Smooth muscle cell (in vitro differentiated cells): ENCODE results near the gene OXER1. TPM values are rescaled to one million over a fixed set of nuclear protein-coding genes. Genes with fewer than 3 reads are reported as not detected.

ENCODE experiments used
- DNase-seq: peaks from one replicate; lab custom pipeline; 2025; ENCODE audit not compliant: unreplicated experiment; lab: John Stamatoyannopoulos, UW
- H2AFZ ChIP-seq: fragments of 200-600 bp; sonication (generic); 2 replicates; pipeline ENCODE4 v1.6.0; 2016; ENCODE audit warnings: antibody characterized with exemption, low read depth, mild to moderate bottlenecking
- H3F3A ChIP-seq: fragments of 200-600 bp; sonication (generic); 2 replicates; pipeline ENCODE4 v1.6.0; 2017; ENCODE audit warnings: antibody characterized with exemption, low read depth
- H3K27ac ChIP-seq: fragments of 200-600 bp; sonication (generic); 2 replicates; pipeline ENCODE4 v1.5.1; 2016; ENCODE audit warnings: low read depth, mild to moderate bottlenecking
- H3K27me3 ChIP-seq: fragments of 200-600 bp; sonication (generic); 2 replicates; pipeline ENCODE4 v1.6.1; 2016; ENCODE audit warnings: low read depth, mild to moderate bottlenecking
- H3K36me3 ChIP-seq: fragments of 200-600 bp; sonication (generic); 2 replicates; pipeline ENCODE4 v1.5.1; 2016; ENCODE audit warnings: low read depth
- H3K4me1 ChIP-seq: fragments of 200-600 bp; sonication (generic); 2 replicates; pipeline ENCODE4 v1.5.1; 2016; ENCODE audit warnings: low read depth
- H3K4me2 ChIP-seq: fragments of 200-600 bp; sonication (generic); 2 replicates; pipeline ENCODE4 v1.6.0; 2016; ENCODE audit warnings: mild to moderate bottlenecking
- H3K4me3 ChIP-seq: fragments of 200-600 bp; sonication (generic); 2 replicates; pipeline ENCODE4 v1.5.1; 2016; ENCODE audit warnings: mild to moderate bottlenecking
- H3K79me2 ChIP-seq: fragments of 200-600 bp; sonication (generic); 2 replicates; pipeline ENCODE4 v1.6.0; 2016; ENCODE audit warnings: low read depth, mild to moderate bottlenecking
- H3K9ac ChIP-seq: fragments of 200-600 bp; sonication (generic); 2 replicates; pipeline ENCODE4 v1.6.0; 2016; ENCODE audit warnings: low read depth
- H3K9me3 ChIP-seq: fragments of 200-600 bp; sonication (generic); replicated peaks from 2 replicates; pipeline ENCODE4 v1.5.1; 2016; ENCODE audit warnings: low read depth
- H4K20me1 ChIP-seq: fragments of 200-600 bp; sonication (generic); 2 replicates; pipeline ENCODE4 v1.6.0; 2016; ENCODE audit warnings: low read depth
- CTCF ChIP-seq: fragments of 200-600 bp; sonication (generic); IDR thresholded peaks from 2 replicates; pipeline ENCODE4 v1.5.1; 2017; ENCODE audit warnings: borderline replicate concordance, mild to moderate bottlenecking, antibody characterized with exemption; ENCODE audit not compliant: insufficient read depth, poor library complexity, severe bottlenecking
- WGBS: methylation state at CpG from one replicate; pipeline ENCODE4 v1.1.7; 2016; ENCODE audit warnings: low lambda C conversion rate; 5-methylcytosine and 5-hydroxymethylcytosine counted together
- polyA plus RNA-seq: library from polyadenylated mRNA; unstranded; fragments of >200 nt; fragmentation: Nextera tagmentation; extraction: Ambion mirVana; gene quantifications from 2 replicates; pipeline ENCODE4 v1.2.1, GENCODE V29; 2016
- total RNA-seq: library from RNA; depleted of rRNA; stranded (reverse); fragments of >200 nt; gene quantifications from 2 replicates; pipeline ENCODE4 v1.2.3, GENCODE V29; 2014

OXER1 gene
- total and polyA plus RNA-seq, 2 experiments from 2014 or later: 2.2 TPM; not detected in 1

DNA sequence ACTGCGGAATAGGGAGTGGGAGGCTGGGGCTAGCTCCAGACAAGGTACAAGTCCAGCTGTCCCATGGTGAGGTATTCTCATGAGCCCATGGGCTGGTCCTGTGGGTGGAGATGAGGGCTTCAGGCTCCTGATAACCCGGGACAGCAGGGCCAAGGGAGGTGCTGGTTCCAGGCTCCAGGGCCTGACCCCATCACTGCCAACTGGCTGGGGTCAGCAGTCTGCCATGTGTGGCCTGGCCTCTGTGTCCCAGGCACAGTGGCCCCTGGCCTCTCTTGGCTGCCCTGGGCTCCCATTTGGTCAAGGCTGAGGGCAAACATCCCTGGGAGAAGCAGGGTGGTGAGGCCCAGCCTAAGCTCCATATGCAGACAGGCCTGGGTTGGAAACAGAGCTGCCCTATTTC is 966 bp upstream of the OXER1 start:
- no peaks in the 10 kb centered on the region for H3F3A ChIP-seq
- no peak for DNase-seq
- no peaks in the 10 kb centered on the region for H3K4me1 ChIP-seq
- H3K27me3 ChIP-seq: no peaks in the 10 kb centered on the region
- H3K4me2 ChIP-seq: no peak overlapping the region
- H4K20me1 ChIP-seq: no peaks in the 10 kb centered on the region
- TF ChIP-seq CTCF: no peak
- no peak overlapping the region for H3K27ac ChIP-seq
- WGBS: 100% methylated on average over 2 of the region's 2 CpGs
- H3K9ac ChIP-seq: no peak overlapping the region
- H3K9me3 ChIP-seq: no peaks in the 10 kb centered on the region
- no peaks in the 10 kb centered on the region for H3K36me3 ChIP-seq
- no peak overlapping the region for H3K4me3 ChIP-seq
- no peaks in the 10 kb centered on the region for H3K79me2 ChIP-seq
- no peak overlapping the region for H2AFZ ChIP-seq

DNA sequence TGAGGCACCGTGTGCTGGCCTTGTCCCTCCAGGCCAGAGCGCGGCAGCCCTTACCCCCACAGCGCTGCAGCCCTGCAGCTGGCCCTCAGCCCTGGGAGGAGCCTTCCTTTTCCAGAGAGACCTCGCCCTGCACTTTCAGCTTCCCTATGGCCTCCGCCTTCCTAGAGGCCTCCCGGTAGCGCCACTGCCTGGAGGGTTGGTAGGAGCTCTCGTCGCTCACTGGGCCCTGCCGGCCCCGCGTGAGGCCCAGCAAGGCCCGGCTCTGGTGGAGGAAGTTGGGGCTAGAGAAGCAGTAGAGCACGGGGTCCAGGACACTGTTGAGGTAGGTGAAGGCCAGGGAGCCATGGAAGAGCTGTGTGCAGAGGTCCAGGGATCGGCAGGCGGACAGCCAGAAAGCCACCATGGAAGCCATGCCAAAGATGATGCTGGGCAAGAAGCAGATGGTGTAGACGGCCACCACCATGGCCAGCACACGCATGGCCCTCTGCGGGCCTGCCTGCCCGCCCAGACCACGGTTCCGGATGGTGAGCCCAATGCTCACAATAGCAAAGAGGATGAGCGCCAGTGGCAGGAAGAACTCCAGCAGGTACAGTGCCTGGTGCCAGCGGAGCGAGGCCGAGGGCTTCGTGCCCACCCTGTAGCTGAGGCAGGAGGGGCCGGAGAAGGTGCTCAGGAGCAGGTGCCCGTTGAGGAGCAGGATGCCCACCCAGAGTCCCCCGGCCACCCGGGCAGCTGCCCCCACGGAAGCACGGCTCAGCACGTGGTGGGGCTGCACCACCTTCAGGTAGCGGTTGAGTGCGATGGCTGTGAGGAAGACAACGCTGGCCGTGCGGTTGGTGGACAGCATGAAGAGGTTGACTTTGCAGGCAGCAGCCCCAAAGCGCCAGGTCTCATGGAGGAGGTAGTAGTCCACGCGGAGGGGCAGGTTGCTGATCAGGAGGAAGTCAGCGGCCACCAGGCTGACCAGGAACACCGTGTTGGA is 821 bp downstream of the OXER1 start:
- no peak overlapping the region for H3K27ac ChIP-seq
- no peaks in the 10 kb centered on the region for H3K4me1 ChIP-seq
- H3F3A ChIP-seq: no peaks in the 10 kb centered on the region
- no peaks in the 10 kb centered on the region for H3K79me2 ChIP-seq
- no peaks in the 10 kb centered on the region for H3K9me3 ChIP-seq
- 97% methylated on average over 45 of the region's 45 CpGs for WGBS
- no peak overlapping the region for H3K4me2 ChIP-seq
- TF ChIP-seq CTCF: no peak
- no peak overlapping the region for H2AFZ ChIP-seq
- H4K20me1 ChIP-seq: no peaks in the 10 kb centered on the region
- no peaks in the 10 kb centered on the region for H3K36me3 ChIP-seq
- no peaks in the 10 kb centered on the region for H3K27me3 ChIP-seq
- no peak overlapping the region for H3K4me3 ChIP-seq
- no peak overlapping the region for H3K9ac ChIP-seq
- no peak for DNase-seq

- no peaks in the 10 kb centered on the region for H3K4me1 ChIP-seq
- 91% methylated on average over 5 of the region's 5 CpGs for WGBS
- H3K79me2 ChIP-seq: no peaks in the 10 kb centered on the region
- no peak for TF ChIP-seq CTCF
- no peaks in the 10 kb centered on the region for H4K20me1 ChIP-seq
- H2AFZ ChIP-seq: no peak overlapping the region
- H3K4me2 ChIP-seq: no peak overlapping the region
- H3K27ac ChIP-seq: no peak overlapping the region
- no peaks in the 10 kb centered on the region for H3K9me3 ChIP-seq
- H3F3A ChIP-seq: no peaks in the 10 kb centered on the region
- DNase-seq: no peak
- no peak overlapping the region for H3K4me3 ChIP-seq
- H3K9ac ChIP-seq: no peak overlapping the region
- H3K36me3 ChIP-seq: no peaks in the 10 kb centered on the region
- no peaks in the 10 kb centered on the region for H3K27me3 ChIP-seq
Measured at GRCh38 chr2:42762155-42762554, 1.8 kb downstream of the OXER1 start.

- no peak for DNase-seq
- Histone ChIP-seq H3K4me3 (no peak overlapping the region), H3K4me1 (no peaks in the 10 kb centered on the region), H3K27me3 (no peaks in the 10 kb centered on the region), H3K9ac (no peak overlapping the region), H3K4me2 (no peak overlapping the region), H3K9me3 (no peaks in the 10 kb centered on the region), H3K79me2 (no peaks in the 10 kb centered on the region), H3F3A (no peaks in the 10 kb centered on the region), H4K20me1 (no peaks in the 10 kb centered on the region), H2AFZ (no peak overlapping the region), H3K27ac (no peak overlapping the region), H3K36me3 (no peaks in the 10 kb centered on the region)
- 93% methylated on average over 9 of the region's 9 CpGs for WGBS
- TF ChIP-seq CTCF: no peak
Measured at GRCh38 chr2:42761554-42761953, 2.4 kb downstream of the OXER1 start.
